OCI-LY3 (cell line): ENCODE measurements around the gene RNF25.

Experiments
- EZH2phosphoT487 ChIP-seq: fragments of 200-600 bp; shearing (Covaris generic); IDR thresholded peaks from 2 replicates; pipeline ENCODE4 v1.6.1; 2018; ENCODE audit warnings: antibody characterized with exemption, mixed run types, low read depth
- TF ChIP-seq, protein P1 (sequence below): fragments of 200-600, 300-600 bp; sonication (generic); IDR thresholded peaks from 2 replicates; pipeline ENCODE4 v1.5.1; 2014; ENCODE audit warnings: antibody characterized with exemption, low read length, low read depth

DNA sequence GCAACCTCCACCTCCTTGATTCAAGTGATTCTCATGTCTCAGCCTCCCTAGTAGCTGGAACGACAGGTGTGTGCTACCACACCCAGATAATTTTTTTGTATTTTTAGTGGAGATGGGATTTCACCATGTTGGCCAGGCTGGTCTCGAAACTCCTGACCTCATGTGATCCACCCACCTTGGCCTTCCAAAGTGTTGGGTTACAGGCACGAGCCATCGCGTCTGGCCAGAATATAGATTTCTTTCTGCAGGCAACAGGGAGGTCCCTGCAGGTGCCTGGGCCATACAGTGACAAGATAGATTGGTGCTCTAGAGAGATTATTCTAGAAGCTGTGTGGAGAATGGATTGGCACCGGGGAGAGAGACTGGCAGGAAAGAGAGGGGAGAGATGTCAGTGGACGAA, 50.8 kb downstream of the RNF25 start:
- TF ChIP-seq, protein P1, sequence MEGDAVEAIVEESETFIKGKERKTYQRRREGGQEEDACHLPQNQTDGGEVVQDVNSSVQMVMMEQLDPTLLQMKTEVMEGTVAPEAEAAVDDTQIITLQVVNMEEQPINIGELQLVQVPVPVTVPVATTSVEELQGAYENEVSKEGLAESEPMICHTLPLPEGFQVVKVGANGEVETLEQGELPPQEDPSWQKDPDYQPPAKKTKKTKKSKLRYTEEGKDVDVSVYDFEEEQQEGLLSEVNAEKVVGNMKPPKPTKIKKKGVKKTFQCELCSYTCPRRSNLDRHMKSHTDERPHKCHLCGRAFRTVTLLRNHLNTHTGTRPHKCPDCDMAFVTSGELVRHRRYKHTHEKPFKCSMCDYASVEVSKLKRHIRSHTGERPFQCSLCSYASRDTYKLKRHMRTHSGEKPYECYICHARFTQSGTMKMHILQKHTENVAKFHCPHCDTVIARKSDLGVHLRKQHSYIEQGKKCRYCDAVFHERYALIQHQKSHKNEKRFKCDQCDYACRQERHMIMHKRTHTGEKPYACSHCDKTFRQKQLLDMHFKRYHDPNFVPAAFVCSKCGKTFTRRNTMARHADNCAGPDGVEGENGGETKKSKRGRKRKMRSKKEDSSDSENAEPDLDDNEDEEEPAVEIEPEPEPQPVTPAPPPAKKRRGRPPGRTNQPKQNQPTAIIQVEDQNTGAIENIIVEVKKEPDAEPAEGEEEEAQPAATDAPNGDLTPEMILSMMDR, result no peak
- no peak for TF ChIP-seq EZH2phosphoT487
